K562 (cell line): ENCODE data around the gene CNOT1. TPM values are rescaled to one million over a fixed set of nuclear protein-coding genes. Genes with fewer than 3 reads are reported as not detected.

ENCODE experiments used
- DLX4 ChIP-seq: fragments of 250-450 bp; sonication (Bioruptor Pico); IDR thresholded peaks from 2 replicates; pipeline ENCODE4 v1.6.1; 2021; ENCODE audit warnings: mild to moderate bottlenecking
- FOXK1 ChIP-seq: sonication (generic); formaldehyde crosslinking; IDR thresholded peaks from 2 replicates; pipeline ENCODE4 v1.8.0; 2022; ENCODE audit warnings: missing genetic modification reagents, mild to moderate bottlenecking, borderline replicate concordance
- FOXP1 ChIP-seq: sonication (generic); formaldehyde crosslinking; IDR thresholded peaks from 2 replicates; pipeline ENCODE4 v1.8.0; 2022; ENCODE audit warnings: mild to moderate bottlenecking, missing genetic modification reagents
- GABPB1 ChIP-seq: sonication (generic); formaldehyde crosslinking; IDR thresholded peaks from 2 replicates; pipeline ENCODE4 v1.8.0; 2022; ENCODE audit warnings: mild to moderate bottlenecking, missing genetic modification reagents
- MAZ ChIP-seq, 2 experiments: fragments of 450-650 bp in 1 of 2; sonication (generic) in 1 of 2; formaldehyde crosslinking; IDR thresholded peaks in 1 of 2; conservative IDR thresholded peaks in 1 of 2; 2 replicates each; pipeline versions ENCODE4 v1.4.0 to v1.5.0; 2020; ENCODE audit warnings: mild to moderate bottlenecking in 1 of 2, missing genetic modification reagents in 1 of 2
- MCM3 ChIP-seq: fragments of 450-650 bp; IDR thresholded peaks from 2 replicates; pipeline ENCODE4 v1.6.1; 2016
- MYNN ChIP-seq, 2 experiments: sonication (generic); formaldehyde crosslinking in 1 of 2; IDR thresholded peaks; 2 replicates each; pipeline versions ENCODE4 v1.5.0 to v1.6.1; 2016 to 2020; ENCODE audit warnings: antibody characterized with exemption in 1 of 2, missing genetic modification reagents in 1 of 2
- NEUROD1 ChIP-seq: fragments of 150-350 bp; IDR thresholded peaks from 2 replicates; pipeline ENCODE4 v1.6.1; 2014; ENCODE audit warnings: borderline replicate concordance, low read length, low read depth; ENCODE audit not compliant: partially characterized antibody
- NFATC3 ChIP-seq: fragments of 450-650 bp; IDR thresholded peaks from 2 replicates; pipeline ENCODE4 v1.6.1; 2017; ENCODE audit warnings: mild to moderate bottlenecking
- NONO ChIP-seq, 2 experiments: fragments of 200-400 bp in 1 of 2; fragments of 450-650 bp in 1 of 2; formaldehyde crosslinking in 1 of 2; IDR thresholded peaks; 2 replicates each; pipeline ENCODE4 v1.6.1; 2017; ENCODE audit warnings: low read depth in 2 of 2, mild to moderate bottlenecking in 2 of 2, moderate library complexity in 2 of 2, low read length in 1 of 2
- PBX2 ChIP-seq, 2 experiments: IDR thresholded peaks in 1 of 2; conservative IDR thresholded peaks in 1 of 2; 2 replicates each; pipeline ENCODE4 v1.6.1; 2016; ENCODE audit warnings: low read depth in 2 of 2, mild to moderate bottlenecking in 1 of 2, missing compliant biosample characterization in 1 of 2, missing genetic modification characterization in 1 of 2, moderate library complexity in 1 of 2
- PRDM10 ChIP-seq: fragments of 450-650 bp; IDR thresholded peaks from 2 replicates; pipeline ENCODE4 v1.6.1; 2018; ENCODE audit not compliant: partially characterized antibody
- PURB ChIP-seq: sonication (generic); formaldehyde crosslinking; IDR thresholded peaks from 2 replicates; pipeline ENCODE4 v1.9.0; 2021; ENCODE audit warnings: low read depth, mild to moderate bottlenecking, missing genetic modification reagents
- PYGO2 ChIP-seq: fragments of 450-650 bp; IDR thresholded peaks from 2 replicates; pipeline ENCODE4 v1.6.1; 2016; ENCODE audit warnings: mild to moderate bottlenecking, missing genetic modification characterization, moderate library complexity, missing compliant biosample characterization
- SNAPC5 ChIP-seq: fragments of 250-450 bp; sonication (Bioruptor Pico); IDR thresholded peaks from 2 replicates; pipeline ENCODE4 v1.8.0; 2021; ENCODE audit warnings: moderate library complexity, mild to moderate bottlenecking, inconsistent platforms
- ZNF146 ChIP-seq: IDR thresholded peaks from one replicate; pipeline ENCODE4 v1.6.1; 2018; ENCODE audit warnings: missing compliant biosample characterization; ENCODE audit not compliant: unreplicated experiment
- ZNF280A ChIP-seq: fragments of 450-650 bp; IDR thresholded peaks from 2 replicates; pipeline ENCODE4 v1.6.1; 2018; ENCODE audit warnings: mild to moderate bottlenecking, low read depth; ENCODE audit not compliant: partially characterized antibody
- ZNF780A ChIP-seq: fragments of 250-450 bp; sonication (Bioruptor Pico); IDR thresholded peaks from 2 replicates; pipeline ENCODE4 v1.5.0; 2021; ENCODE audit warnings: mild to moderate bottlenecking
- polyA plus RNA-seq, 8 experiments: library from polyadenylated mRNA; depleted of rRNA in 4 of 8; stranded (reverse) in 5 of 8; unstranded in 3 of 8; fragments of >200 nt; fragmentation: Nextera tagmentation in 2 of 8; fragmentation: Illumina TruSeq in 1 of 8; extraction: Ambion mirVana in 2 of 8; extraction: Trizol in 1 of 8; gene quantifications; 2 replicates each; pipeline versions ENCODE4 v1.2.1 to v1.2.3, GENCODE V29; 2011 to 2014; ENCODE audit warnings: inconsistent platforms in 1 of 8, missing spikeins in 1 of 8
- total RNA-seq, 7 experiments: library from RNA; depleted of rRNA in 6 of 7; stranded (reverse); fragments of >200 nt in 6 of 7; fragmentation: Illumina TruSeq in 2 of 7; extraction: Trizol in 2 of 7; gene quantifications; 2 replicates each; pipeline versions ENCODE4 v1.2.1 to v1.2.3, GENCODE V29; 2011 to 2021; ENCODE audit warnings: low replicate concordance in 1 of 7

Gene CNOT1
- total and polyA plus RNA-seq, 9 of the 15 experiments (the other 6 are each of a cell fraction or from before 2014, with no cell fraction given) = 110 to 270 (median 220) TPM

- TF ChIP-seq PBX2 (CRISPR knock-in tag; IDR thresholded peaks at IDR 0.05; ENCODE audit: low read depth) = no peak
- no peak for TF ChIP-seq PBX2 (tag; conservative IDR thresholded peaks at IDR 0.05; ENCODE audit: low read depth)
- TF ChIP-seq PYGO2 (tag) = no peak
- TF ChIP-seq NFATC3 = no peak
- TF ChIP-seq PURB (CRISPR knock-in tag) = no peak
- 0 out of 2 replicates have a peak, but pooled peaks have one; percentile 17 for TF ChIP-seq MYNN (IDR thresholded peaks at IDR 0.05)
- TF ChIP-seq MYNN (CRISPR knock-in tag; IDR thresholded peaks at IDR 0.05) = no peak
- TF ChIP-seq FOXK1 (CRISPR knock-in tag) = peak; percentile 78; the same call in 1 of the 2 replicates
- TF ChIP-seq ZNF280A = no peak
- no peak for TF ChIP-seq PRDM10
- no peak for TF ChIP-seq DLX4
- TF ChIP-seq MAZ (CRISPR knock-in tag; conservative IDR thresholded peaks at IDR 0.05 in 1 of 2, IDR thresholded peaks at IDR 0.05 in 1 of 2) = peak; percentile 59 to 70; a peak in 2 of 4 replicates
- TF ChIP-seq NONO (IDR thresholded peaks at IDR 0.05; ENCODE audit: low read depth in 2 of 2, low read length in 1 of 2) = peak in 1 of 2 experiments; percentile 34; a peak in 1 of 4 replicates
- TF ChIP-seq ZNF780A (CRISPR knock-in tag) = no peak
- TF ChIP-seq MCM3 = no peak
- TF ChIP-seq GABPB1 = peak; percentile 93
- no peak for TF ChIP-seq SNAPC5 (CRISPR knock-in tag)
- TF ChIP-seq ZNF146 = no peak
- no peak for TF ChIP-seq NEUROD1
- TF ChIP-seq FOXP1 (CRISPR knock-in tag) = peak; percentile 81
These were observed 114.3 kb downstream of the CNOT1 start, which contains the start of gene SETD6 (continued) for GRCh38 chr16:58515125-58515870.
